Peyer's patch (tissue), 4 donors: ENCODE data around the gene RPP14. TPM values are rescaled to one million over a fixed set of nuclear protein-coding genes. Genes with fewer than 3 reads are reported as not detected.

ENCODE experiments used
- DNase-seq, 3 donors: peaks; one replicate each; pipeline ENCODE4 v3.0.0-alpha.2; 2017 to 2019
- H3K27ac ChIP-seq, 4 donors: fragments of 200-600 bp; sonication (generic); one replicate each; pipeline ENCODE4 v1.5.1; 2016 to 2019
- H3K27me3 ChIP-seq, 2 donors: fragments of 200-600 bp; sonication (generic); one replicate each; pipeline ENCODE4 v1.5.1; 2019
- H3K36me3 ChIP-seq, 3 donors: fragments of 200-600 bp; sonication (generic); one replicate each; pipeline ENCODE4 v1.5.1; 2016 to 2019
- H3K4me1 ChIP-seq, 4 donors: fragments of 200-600 bp; sonication (generic); one replicate each; pipeline ENCODE4 v1.5.1; 2016 to 2019
- H3K4me3 ChIP-seq, 4 donors: fragments of 200-600 bp; sonication (generic); 1 replicate in 3 of 4; 2 replicates in 1 of 4; pipeline ENCODE4 v1.5.1; 2016 to 2019; ENCODE audit warnings: mild to moderate bottlenecking in 1 of 4
- H3K9me3 ChIP-seq, 4 donors: fragments of 200-600 bp; sonication (generic); one replicate each; pipeline ENCODE4 v1.5.1; 2016 to 2019; ENCODE audit warnings: mild to moderate bottlenecking in 1 of 4
- POLR2A ChIP-seq, 2 donors: fragments of 450-650 bp; IDR thresholded peaks; one replicate each; pipeline ENCODE4 v1.5.1; 2017; ENCODE audit warnings: antibody characterized with exemption in 2 of 2, mild to moderate bottlenecking in 2 of 2, moderate library complexity in 2 of 2
- total RNA-seq, 4 donors: library from RNA; depleted of rRNA; stranded (reverse); fragments of >200 nt; gene quantifications; one replicate each; pipeline ENCODE4 v1.1.0, GENCODE V29; 2016
- TF ChIP-seq, protein P1 (sequence below), 6 experiments: fragments of 450-650 bp in 4 of 6; fragments of 200-600 bp in 2 of 6; sonication (generic) in 1 of 6; IDR thresholded peaks; one replicate each; pipeline ENCODE4 v1.5.1; 2017 to 2019; ENCODE audit warnings: antibody characterized with exemption in 6 of 6, mild to moderate bottlenecking in 3 of 6, moderate library complexity in 1 of 6

The RPP14 gene
- total RNA-seq, 4 donors from 2014 or later = 9.9 to 23.1 (median 13.4) TPM

DNA sequence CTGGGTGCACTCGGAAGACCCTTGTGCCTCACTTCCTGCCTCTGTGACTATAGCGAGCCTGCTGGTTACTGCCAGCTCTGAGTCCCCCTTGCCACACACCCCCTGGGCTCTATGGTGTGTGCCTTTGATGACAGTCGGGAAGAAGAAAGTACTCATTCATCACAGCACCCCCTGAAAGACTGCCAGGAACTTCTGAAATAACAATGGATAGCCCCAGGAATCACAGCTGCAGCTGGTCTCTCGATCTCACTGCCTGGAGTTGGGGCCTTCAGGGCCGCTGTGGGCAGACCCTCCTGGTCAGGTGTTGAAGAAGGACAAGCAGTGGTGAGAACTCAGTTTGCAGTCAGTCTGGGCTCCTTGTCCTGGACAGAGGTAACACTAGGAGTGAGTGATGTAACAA is 9.8 kb upstream of the RPP14 start:
- DNase-seq = no peak
- Histone ChIP-seq H3K27me3 (no peaks in the 10 kb centered on the region), H3K4me3 (no peak overlapping the region), H3K36me3 (no peaks in the 10 kb centered on the region), H3K9me3 (peaks cover 0 to 5% (median 0%) of the 10 kb centered on the region in 4 donors), H3K27ac (no peak overlapping the region), H3K4me1 (no peaks in the 10 kb centered on the region)
- TF ChIP-seq, protein P1, sequence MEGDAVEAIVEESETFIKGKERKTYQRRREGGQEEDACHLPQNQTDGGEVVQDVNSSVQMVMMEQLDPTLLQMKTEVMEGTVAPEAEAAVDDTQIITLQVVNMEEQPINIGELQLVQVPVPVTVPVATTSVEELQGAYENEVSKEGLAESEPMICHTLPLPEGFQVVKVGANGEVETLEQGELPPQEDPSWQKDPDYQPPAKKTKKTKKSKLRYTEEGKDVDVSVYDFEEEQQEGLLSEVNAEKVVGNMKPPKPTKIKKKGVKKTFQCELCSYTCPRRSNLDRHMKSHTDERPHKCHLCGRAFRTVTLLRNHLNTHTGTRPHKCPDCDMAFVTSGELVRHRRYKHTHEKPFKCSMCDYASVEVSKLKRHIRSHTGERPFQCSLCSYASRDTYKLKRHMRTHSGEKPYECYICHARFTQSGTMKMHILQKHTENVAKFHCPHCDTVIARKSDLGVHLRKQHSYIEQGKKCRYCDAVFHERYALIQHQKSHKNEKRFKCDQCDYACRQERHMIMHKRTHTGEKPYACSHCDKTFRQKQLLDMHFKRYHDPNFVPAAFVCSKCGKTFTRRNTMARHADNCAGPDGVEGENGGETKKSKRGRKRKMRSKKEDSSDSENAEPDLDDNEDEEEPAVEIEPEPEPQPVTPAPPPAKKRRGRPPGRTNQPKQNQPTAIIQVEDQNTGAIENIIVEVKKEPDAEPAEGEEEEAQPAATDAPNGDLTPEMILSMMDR (IDR thresholded peaks at IDR 0.05) = no peak
- no peak for TF ChIP-seq POLR2A (IDR thresholded peaks at IDR 0.05)

DNA sequence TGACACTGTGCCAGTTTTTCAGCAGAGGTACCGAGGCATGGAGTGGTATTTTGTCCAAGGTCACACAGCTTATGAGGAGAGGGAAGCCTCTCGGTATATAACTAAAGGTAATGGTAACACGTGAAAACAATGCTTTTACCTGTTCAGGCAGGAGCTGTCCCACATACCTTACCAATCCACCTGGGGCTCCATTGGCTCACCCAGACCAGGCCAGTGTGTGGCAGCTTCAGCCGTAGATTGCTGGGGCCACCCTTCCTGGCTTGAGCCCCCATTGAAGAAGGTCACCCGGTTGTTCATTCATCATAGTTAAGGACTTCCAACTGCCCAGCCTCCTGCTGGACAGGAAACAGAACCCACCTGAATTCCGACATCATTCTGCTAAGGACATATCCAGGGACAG is 9.2 kb upstream of the RPP14 start:
- no peaks in the 10 kb centered on the region for H3K27me3 ChIP-seq
- no peak overlapping the region for H3K27ac ChIP-seq
- H3K9me3 ChIP-seq = peaks cover 0 to 5% (median 0%) of the 10 kb centered on the region in 4 donors
- DNase-seq = no peak
- no peak overlapping the region for H3K4me3 ChIP-seq
- TF ChIP-seq POLR2A (IDR thresholded peaks at IDR 0.05) = no peak
- TF ChIP-seq, protein P1 (IDR thresholded peaks at IDR 0.05) = no peak
- no peaks in the 10 kb centered on the region for H3K4me1 ChIP-seq
- no peaks in the 10 kb centered on the region for H3K36me3 ChIP-seq

DNA sequence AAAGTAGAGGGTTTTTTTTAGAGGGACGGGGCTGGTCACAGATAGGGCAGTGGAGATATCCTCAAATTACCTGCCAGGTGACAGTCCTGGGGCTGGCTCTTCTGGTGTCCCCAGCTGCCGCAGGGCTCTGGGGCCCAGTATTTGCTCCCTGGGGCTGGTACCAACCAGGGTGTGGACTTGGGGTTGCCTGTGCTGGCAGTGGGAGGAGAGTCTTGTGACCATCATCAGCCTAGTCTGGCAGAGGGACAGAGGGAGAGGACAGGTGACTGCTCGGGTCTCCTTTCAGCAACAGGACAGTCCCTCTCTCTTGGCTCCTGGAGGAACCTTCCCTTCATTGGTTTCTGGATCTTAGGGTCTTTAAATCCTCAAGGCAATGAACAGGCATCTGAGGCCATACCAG is 7.9 kb upstream of the RPP14 start:
- H3K9me3 ChIP-seq = peaks cover 0 to 5% (median 0%) of the 10 kb centered on the region in 4 donors
- no peak overlapping the region for H3K4me3 ChIP-seq
- no peak for TF ChIP-seq POLR2A (IDR thresholded peaks at IDR 0.05)
- H3K4me1 ChIP-seq = no peaks in the 10 kb centered on the region
- H3K27ac ChIP-seq = no peak overlapping the region
- DNase-seq = no peak
- H3K36me3 ChIP-seq = no peaks in the 10 kb centered on the region
- H3K27me3 ChIP-seq = no peaks in the 10 kb centered on the region

DNA sequence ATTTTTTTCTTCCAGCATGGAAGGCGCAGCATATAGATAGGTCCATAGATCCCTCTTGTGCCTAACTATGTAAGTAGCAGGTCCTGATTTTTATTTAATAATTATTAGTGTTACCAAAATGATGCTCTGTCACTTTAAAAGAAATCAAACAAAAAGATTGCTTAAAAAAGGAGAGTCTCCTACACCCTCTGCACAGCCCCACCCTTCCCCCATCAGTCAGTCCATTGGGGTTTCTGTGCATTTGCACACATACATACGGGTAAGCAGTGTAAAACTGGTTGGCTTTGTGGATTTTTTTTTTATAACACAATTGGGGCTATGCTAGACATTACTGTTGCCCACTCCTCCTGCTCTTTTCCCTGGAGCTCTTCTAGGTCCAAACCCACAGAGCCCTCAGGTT is 7.0 kb upstream of the RPP14 start:
- peaks cover 0 to 5% (median 0%) of the 10 kb centered on the region in 4 donors for H3K9me3 ChIP-seq
- no peak overlapping the region for H3K4me3 ChIP-seq
- H3K27ac ChIP-seq = no peak overlapping the region
- H3K27me3 ChIP-seq = no peaks in the 10 kb centered on the region
- no peak for DNase-seq
- TF ChIP-seq, protein P1 (IDR thresholded peaks at IDR 0.05) = no peak
- no peak for TF ChIP-seq POLR2A (IDR thresholded peaks at IDR 0.05)
- no peaks in the 10 kb centered on the region for H3K36me3 ChIP-seq
- no peaks in the 10 kb centered on the region for H3K4me1 ChIP-seq

DNA sequence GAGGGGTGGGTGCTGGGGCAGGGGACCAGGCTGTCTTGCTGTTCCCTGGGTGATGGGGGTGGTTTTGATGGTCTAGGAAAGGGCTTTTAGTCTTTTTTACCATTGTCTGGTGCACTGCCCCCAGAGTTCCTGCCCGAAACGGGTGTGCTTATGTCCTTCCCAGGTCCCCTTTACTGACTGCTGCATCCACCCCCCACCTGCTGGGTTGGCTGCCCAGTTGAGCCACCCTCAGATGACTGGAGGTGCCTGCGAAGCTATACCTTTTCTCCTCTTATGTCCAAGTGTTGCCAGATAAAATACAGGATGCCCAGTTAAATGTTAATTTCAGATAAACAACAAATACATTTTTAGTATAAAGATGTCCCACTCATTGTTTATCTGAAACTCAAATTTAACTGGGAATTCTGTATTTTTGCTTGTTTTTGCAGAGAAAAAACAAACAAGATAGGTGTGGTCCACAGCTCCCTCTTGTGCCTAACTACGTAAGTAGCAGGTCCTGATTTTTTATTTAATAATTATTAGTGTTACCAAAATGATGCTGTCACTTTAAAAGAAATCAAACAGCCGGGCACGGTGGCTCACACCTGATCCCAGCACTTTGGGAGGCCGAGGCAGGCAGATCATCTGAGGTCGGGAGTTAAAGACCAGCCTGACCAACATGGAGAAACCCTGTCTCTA is 6.1 kb upstream of the RPP14 start:
- peaks cover 0 to 4% (median 0%) of the 10 kb centered on the region in 4 donors for H3K9me3 ChIP-seq
- no peaks in the 10 kb centered on the region for H3K27me3 ChIP-seq
- DNase-seq = no peak
- H3K4me1 ChIP-seq = no peaks in the 10 kb centered on the region
- no peak overlapping the region for H3K4me3 ChIP-seq
- H3K27ac ChIP-seq = no peak overlapping the region
- no peaks in the 10 kb centered on the region for H3K36me3 ChIP-seq
- TF ChIP-seq, protein P1 (IDR thresholded peaks at IDR 0.05) = peak in 5 of 6 experiments; percentile 25 to 70 (median 59)
- no peak for TF ChIP-seq POLR2A (IDR thresholded peaks at IDR 0.05)

DNA sequence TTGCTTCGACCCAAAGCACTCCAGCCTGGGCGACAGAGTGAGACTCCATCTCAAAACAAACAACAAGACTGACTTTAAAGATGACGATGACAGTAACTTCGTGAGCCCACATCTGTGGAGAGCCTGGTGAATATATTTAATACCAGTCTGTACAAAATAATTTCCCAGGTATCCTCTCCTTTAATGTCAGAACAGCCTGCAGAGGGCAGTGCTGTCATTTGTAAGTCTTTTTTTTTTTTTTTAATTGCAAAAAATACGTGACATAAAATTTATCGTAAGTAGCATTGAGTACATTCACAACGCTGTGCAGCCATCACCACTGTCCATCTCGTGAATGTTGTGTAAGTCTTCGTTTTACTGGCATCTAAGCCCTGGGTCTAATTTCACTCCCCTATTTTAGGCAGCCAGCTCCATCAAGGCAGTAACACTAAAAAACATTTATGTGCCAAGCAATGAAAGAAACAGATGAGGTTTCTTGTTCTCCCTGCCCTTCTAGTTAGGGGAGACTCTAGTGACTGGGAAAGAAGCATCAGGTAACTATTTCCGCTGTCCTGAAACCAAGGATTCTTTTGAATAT is 1.7 kb downstream of the RPP14 start:
- peak in 2 of 3 donors; percentile 72 to 75 for DNase-seq
- peak overlapping the region; percentile 61 to 99 (median 72) for H3K4me3 ChIP-seq
- TF ChIP-seq, protein P1 (IDR thresholded peaks at IDR 0.05) = peak in 5 of 6 experiments; percentile 39 to 59 (median 53)
- no peak for TF ChIP-seq POLR2A (IDR thresholded peaks at IDR 0.05)
- H3K36me3 ChIP-seq = peaks cover 0 to 34% (median 0%) of the 10 kb centered on the region in 3 donors
- peaks cover 0 to 26% (median 4%) of the 10 kb centered on the region in 4 donors for H3K4me1 ChIP-seq
- no peaks in the 10 kb centered on the region for H3K27me3 ChIP-seq
- peak overlapping the region; percentile 84 to 98 (median 96) for H3K27ac ChIP-seq
- no peaks in the 10 kb centered on the region for H3K9me3 ChIP-seq
